8988T (cell line): ENCODE measurements around the gene TIGD3.
A peak's percentile ranks its signal among the peaks of the same experiment; 100 is the strongest.

Experiments
- DNase-seq: peaks from one replicate; pipeline ENCODE4 v3.0.0; 2011

TIGD3 gene, protein sequence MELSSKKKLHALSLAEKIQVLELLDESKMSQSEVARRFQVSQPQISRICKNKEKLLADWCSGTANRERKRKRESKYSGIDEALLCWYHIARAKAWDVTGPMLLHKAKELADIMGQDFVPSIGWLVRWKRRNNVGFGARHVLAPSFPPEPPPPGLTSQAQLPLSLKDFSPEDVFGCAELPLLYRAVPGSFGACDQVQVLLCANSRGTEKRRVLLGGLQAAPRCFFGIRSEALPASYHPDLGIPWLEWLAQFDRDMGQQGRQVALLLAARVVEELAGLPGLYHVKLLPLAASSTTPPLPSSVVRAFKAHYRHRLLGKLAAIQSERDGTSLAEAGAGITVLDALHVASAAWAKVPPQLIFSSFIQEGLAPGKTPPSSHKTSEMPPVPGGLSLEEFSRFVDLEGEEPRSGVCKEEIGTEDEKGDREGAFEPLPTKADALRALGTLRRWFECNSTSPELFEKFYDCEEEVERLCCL

DNA sequence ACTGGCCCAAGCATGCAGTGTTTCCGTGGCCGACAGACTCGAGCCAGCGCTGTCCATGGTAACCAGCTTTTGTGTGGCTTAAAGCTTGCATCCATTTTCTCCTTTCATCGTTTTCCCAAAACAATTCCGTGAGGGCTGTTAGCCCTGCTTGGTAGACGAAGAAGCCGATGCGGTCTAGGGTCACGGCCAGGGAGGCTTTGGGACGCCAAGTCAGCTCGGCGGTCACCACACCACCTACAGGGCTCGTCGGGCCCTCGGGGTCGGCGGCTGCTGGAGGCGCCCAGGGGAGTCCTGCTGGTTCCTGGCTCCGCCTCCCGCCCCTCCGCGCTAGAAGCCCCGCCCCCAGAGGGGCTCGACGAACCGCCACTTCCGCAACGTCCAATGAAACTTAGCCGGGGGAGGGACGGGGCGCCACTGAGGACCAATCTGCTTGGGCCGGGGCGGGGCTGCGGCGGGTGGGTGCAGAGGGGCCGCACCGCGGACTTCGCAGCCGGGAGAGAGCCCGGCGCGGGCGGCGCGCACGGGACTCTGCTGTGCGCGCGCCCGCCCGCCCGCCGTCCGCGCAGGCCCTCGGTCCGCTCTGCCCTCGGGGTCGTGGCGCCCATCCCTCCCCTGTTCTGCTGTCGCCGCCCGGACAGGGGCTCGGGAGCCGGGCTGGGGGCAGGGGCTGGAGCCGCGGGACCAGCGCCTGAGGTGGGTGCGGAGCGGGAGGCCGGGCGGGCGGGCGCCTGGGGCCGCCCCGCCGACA, at the start of gene TIGD3:
TIGD3 (plus strand) TSS at position 487 of the 748 bp plus-strand sequence. CDS start 1,058 bp downstream, outside the sequence.
- peak; percentile 99 for DNase-seq

GRCh38 chr11:65305501-65306268, 48.9 kb upstream of the TIGD3 start:
- DNase-seq: no peak

- DNase-seq: no peak
Observed at GRCh38 chr11:65307298-65308229, 47.0 kb upstream of the TIGD3 start.

DNA sequence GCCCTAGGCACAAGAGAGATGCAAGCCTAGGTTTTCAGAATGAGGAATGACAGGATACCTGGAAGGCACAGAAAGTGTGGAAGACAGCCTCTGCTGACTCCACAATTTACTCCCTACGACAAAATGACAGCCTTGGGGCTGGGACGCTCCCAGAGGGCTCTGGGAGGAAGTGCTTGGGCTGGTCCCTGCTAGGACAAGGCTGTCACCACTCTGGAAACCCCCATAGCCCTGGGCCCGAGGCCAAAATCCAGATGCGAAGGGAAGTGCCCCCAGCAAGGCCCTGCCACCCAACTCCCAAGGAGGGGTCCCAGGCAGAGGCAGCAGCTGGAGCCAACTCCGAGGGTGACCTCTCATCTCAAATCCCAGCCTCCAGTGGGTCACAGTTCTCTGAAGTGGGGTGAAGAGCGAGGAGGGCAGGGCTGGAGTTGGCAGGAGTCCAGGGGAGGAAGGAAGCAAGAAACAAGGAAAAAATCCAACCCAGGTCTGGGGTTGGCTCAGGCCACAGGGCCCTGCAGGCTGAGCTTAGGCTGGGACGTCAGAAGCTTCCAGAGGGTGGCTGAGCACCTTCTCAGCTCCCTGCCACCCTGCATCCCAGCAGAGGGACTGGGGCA, 46.2 kb upstream of the TIGD3 start:
- DNase-seq: no peak

GRCh38 chr11:65309006-65309405, 45.5 kb upstream of the TIGD3 start:
- no peak for DNase-seq

DNA sequence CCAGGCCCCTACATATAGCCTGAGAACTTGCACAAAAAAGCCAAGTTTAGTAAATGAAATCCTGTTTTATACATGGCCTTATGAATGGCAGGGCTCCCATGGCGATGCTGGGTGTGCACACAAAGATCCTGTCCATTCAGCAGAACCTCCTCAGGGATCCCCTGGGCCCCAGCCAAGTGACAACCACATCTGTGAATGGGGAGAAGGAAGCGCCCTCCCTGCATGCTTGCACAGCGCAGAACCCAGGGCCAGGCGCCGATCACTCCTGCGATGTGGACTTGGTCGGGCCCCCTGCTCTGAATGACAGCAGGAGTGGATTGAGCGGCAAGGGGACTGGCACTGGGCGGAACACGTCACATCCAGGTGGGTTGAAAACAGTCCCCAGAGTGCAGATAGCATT, 44.3 kb upstream of the TIGD3 start:
- no peak for DNase-seq

- DNase-seq: no peak
Observed at GRCh38 chr11:65310736-65311135, 43.8 kb upstream of the TIGD3 start.

DNA sequence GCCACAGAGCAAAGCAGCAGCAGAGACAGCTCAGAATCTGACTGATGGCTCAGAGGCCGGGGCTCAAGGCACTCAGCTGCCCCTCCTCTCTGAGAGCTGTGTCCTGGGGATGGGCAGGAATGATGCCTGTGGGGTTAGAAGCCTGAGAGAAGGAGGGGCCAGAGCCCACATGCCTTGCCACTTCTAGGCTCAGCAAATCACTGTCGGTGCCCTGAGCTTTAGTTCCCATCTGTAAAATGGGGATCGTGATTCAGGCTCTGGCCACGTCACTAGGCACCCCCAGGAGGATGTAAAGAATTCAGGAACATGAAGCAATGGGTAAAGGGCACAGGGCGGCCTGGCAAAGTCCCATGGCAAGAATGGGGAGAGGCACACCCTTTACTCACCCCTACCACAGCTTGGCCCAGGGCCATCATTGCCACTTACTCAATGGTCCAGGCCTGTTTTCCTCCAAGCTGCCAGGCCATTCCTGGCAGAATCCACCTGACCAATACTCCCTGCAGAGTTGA, 43.3 kb upstream of the TIGD3 start:
- no peak for DNase-seq

DNA sequence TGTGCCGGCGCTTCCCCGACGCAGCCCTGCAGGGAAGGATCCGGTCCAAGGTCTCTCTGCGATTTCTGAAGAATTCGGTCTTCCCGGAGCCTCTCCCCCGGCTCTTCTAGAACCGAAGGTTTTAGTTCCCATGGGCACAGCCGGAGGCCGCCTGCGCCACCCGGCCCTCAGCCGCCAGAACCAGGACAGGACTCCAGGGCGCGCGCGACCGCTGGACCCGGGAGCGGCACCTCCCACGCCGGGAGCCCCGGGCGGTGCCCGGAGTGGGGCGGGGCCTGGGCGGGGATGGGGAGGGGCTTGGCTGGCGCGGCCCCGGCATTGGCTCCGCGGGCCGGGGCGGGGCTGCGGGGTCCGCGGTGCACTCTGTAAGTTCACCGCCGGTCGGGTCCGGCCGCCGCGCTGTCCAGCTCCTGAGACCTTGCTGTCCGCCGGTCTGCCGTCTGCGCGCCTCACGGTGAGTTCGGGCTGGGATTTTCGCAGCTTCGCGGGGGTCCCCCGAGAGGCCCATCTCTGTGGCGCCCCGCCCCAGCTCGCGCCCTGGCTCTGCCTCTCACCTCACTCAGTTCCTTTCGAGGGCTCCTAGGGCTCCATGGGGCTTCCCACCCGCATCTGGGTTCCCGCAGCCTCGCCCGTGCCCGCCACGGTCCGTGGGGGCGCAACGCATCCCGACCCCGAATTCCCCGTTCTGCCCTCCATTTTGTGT, 39.9 kb upstream of the TIGD3 start, which contains the start of gene CDC42EP2:
CDC42EP2 (plus strand) TSS at position 366 of the 703 bp plus-strand sequence. CDS start 6,033 bp downstream, outside the sequence.
- peak; percentile 89 for DNase-seq

DNA sequence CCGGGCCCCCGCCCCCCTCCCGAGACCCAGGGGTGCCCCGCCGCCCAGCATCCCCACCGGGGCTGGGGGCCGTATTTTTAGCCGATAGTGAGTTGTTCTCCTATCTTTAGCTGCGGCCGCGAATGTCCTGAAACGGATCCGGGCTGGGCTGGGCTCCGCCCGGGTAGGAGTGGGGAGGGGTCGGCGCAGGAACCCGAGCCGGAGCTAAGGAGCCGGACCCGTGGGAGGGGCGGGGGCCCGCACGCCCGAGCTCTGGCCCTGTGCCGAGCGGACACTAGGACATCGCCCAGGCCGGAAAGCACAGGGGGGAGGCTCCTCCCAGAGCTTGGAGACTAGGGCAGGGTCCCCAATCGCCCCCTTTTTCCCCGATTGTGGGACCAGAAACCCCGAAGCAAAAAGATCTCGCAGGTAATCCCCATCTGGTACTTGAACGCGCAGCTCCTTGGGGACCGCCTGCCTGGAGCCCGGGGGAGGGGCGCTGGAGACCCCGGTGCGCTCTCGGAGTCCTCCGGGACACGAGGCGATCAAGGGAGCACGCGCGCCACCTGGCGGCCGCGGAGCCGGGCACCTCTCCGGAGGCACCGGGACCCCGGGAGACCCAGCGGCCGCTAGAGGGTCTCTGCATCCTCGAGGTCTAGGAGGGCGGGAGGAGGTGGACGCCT, 39.2 kb upstream of the TIGD3 start:
- DNase-seq: no peak

GRCh38 chr11:65315866-65316226, 38.7 kb upstream of the TIGD3 start:
- no peak for DNase-seq

GRCh38 chr11:65316227-65317024, 38.1 kb upstream of the TIGD3 start:
- no peak for DNase-seq

DNA sequence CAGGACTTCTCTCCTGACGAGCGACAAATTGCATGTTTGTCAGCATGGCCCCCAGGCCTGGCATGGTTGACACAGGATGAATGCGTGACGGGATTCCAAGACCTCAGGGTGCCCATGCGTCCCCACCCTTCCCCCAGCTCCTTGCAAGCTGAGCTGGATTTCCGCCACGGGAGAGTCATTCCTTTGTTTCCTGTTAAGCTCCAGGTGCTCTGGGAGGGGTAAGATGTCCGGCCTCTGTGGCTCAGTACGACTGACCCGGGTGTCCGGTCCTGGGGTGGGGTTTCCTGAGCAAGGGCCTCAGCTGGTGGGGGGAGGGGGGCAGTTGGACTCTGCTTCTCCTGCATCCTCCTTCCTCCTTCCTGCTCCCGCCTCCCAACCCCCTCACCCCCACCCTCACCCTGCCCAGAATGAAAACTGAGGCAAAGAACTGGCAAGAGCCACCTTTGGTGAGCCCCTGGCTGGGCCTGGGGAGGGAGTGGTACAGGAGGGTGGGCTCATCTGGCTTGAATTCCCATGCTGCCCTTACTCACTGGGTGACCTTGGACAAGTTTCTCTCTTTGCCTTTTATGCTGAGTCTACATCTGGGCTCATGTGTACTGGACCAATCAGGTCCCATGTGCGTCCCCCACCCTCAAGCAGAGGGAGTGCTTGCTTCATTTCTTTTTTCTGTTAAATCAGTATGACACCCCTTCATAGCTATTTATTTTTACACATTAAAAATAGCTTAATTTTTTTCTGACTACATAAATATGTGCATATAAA, 37.3 kb upstream of the TIGD3 start:
- DNase-seq: no peak

DNA sequence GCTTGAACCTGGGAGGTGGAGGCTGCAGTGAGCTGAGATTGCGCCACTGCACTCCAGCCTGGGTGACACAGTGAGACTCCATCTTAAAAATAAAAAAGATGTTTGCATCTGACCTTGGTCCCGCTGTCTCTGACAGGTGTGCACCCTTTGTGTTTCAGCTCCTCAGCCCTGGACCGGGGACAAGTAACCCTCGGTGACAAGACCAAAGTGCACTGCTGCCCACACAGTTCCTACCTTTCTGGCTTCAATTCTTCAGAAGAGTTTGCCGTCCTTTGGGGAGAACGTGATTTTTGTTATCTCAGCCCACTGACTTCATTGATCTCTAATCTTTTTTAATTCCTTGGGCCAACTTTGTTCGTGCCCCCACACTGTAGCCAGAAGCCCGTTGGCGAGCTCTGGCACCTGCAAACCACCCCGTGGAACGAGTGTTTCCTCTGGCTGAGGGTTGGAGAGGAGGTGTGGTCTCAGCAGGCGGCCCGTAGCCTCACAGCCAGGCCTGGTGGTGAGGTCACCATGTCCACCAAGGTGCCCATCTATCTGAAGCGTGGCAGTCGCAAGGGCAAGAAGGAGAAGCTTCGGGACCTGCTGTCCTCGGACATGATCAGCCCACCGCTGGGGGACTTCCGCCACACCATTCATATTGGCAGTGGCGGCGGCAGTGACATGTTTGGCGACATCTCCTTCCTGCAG, 34.0 kb upstream of the TIGD3 start:
- DNase-seq: no peak

- DNase-seq: no peak
Observed at GRCh38 chr11:65321076-65321475, 33.5 kb upstream of the TIGD3 start.

GRCh38 chr11:65321828-65322485, 32.6 kb upstream of the TIGD3 start:
- no peak for DNase-seq

DNA sequence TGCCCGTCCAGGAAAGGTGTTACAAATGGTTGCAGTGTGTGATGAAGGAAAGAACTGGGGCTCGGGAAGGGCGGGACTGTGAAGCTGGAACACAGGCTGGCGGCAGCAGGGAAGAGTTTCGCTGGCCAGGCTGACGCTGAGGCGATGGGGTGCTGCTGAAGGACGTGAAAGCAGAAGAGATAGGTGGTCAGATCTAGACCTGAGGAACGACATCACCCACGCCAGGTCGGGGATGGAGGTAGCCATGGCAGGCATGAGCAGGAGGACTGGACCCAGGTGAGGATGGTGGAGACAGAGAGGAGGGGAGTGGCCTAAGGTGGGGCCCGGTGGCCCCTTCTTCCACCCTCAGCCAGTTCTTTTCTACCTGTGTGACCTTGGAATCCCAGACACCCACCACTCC, 30.7 kb upstream of the TIGD3 start:
- no peak for DNase-seq
